ENCODE data around the gene TP73.

Gene TP73

DNA sequence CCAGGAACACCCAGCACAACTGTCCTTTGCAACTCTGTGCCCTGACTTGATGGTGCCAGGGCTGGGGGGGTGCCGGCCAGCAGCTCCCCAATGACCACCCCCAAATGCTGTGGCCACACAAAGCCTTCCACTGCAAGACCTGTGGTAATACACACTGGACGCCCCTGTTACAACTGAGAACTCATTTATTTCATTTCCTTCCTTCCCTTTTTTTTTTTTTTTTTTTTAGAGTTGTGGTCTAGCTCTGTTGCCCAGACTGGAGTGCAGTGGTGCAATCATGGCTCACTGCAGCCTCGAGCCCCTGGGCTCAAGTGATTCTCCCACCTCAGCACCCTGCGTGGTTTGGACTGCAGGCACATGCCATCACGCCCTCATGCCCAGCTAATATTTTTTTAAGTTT is 25.2 kb downstream of the TP73 start:
- TF ChIP-seq CTCF (IDR thresholded peaks at IDR 0.05; ENCODE audit: low read depth, low read length, poor library complexity, severe bottlenecking) (no peak), EZH2phosphoT487 (IDR thresholded peaks at IDR 0.05; ENCODE audit: borderline replicate concordance, low read length) (no peak)
- Histone ChIP-seq H3K79me2 (ENCODE audit: control insufficient read depth, low read length) (peaks cover 19% of the 10 kb centered on the region), H3K36me3 (ENCODE audit: control insufficient read depth, low read length) (no peaks in the 10 kb centered on the region), H3K9me2 (replicated peaks; ENCODE audit: control insufficient read depth, low read length) (no peaks in the 10 kb centered on the region), H3F3A (ENCODE audit: control insufficient read depth, insufficient read depth) (peaks cover 6% of the 10 kb centered on the region), H3K4me3 (ENCODE audit: low read length) (peak overlapping the region; percentile 48), H3K4me2 (ENCODE audit: low read length) (peak overlapping the region; percentile 74), H3K27ac (ENCODE audit: low read depth, low read length) (peak overlapping the region; percentile 60), H3K9me3 (ENCODE audit: control insufficient read depth, insufficient read depth, low read length) (no peaks in the 10 kb centered on the region), H4K20me1 (ENCODE audit: control insufficient read depth, insufficient read depth, low read depth, low read length) (peaks cover 5% of the 10 kb centered on the region; the same call in 1 of the 2 replicates), H3K27me3 (ENCODE audit: control insufficient read depth, low read length) (no peaks in the 10 kb centered on the region), H3K4me1 (ENCODE audit: control insufficient read depth, low read length) (peaks cover 60% of the 10 kb centered on the region)

- H3K9me3 ChIP-seq (ENCODE audit: control insufficient read depth, insufficient read depth, low read length): no peaks in the 10 kb centered on the region
- H3K27ac ChIP-seq (ENCODE audit: low read depth, low read length): no peak overlapping the region
- peaks cover 50% of the 10 kb centered on the region for H3K4me1 ChIP-seq (ENCODE audit: control insufficient read depth, low read length)
- no peak overlapping the region for H3K4me3 ChIP-seq (ENCODE audit: low read length)
- H3K27me3 ChIP-seq (ENCODE audit: control insufficient read depth, low read length): no peaks in the 10 kb centered on the region
- H3K4me2 ChIP-seq (ENCODE audit: low read length): peak overlapping the region; percentile 74
- peaks cover 6% of the 10 kb centered on the region for H3F3A ChIP-seq (ENCODE audit: control insufficient read depth, insufficient read depth)
- H3K79me2 ChIP-seq (ENCODE audit: control insufficient read depth, low read length): peaks cover 13% of the 10 kb centered on the region
- TF ChIP-seq EZH2phosphoT487 (IDR thresholded peaks at IDR 0.05; ENCODE audit: borderline replicate concordance, low read length): no peak
- no peak for TF ChIP-seq CTCF (IDR thresholded peaks at IDR 0.05; ENCODE audit: low read depth, low read length, poor library complexity, severe bottlenecking)
- no peaks in the 10 kb centered on the region for H3K36me3 ChIP-seq (ENCODE audit: control insufficient read depth, low read length)
- no peaks in the 10 kb centered on the region for H3K9me2 ChIP-seq (replicated peaks; ENCODE audit: control insufficient read depth, low read length)
- H4K20me1 ChIP-seq (ENCODE audit: control insufficient read depth, insufficient read depth, low read depth, low read length): peaks cover 5% of the 10 kb centered on the region; the same call in 1 of the 2 replicates
These were observed 26.2 kb downstream of the TP73 start for GRCh38 chr1:3678361-3679097.

DNA sequence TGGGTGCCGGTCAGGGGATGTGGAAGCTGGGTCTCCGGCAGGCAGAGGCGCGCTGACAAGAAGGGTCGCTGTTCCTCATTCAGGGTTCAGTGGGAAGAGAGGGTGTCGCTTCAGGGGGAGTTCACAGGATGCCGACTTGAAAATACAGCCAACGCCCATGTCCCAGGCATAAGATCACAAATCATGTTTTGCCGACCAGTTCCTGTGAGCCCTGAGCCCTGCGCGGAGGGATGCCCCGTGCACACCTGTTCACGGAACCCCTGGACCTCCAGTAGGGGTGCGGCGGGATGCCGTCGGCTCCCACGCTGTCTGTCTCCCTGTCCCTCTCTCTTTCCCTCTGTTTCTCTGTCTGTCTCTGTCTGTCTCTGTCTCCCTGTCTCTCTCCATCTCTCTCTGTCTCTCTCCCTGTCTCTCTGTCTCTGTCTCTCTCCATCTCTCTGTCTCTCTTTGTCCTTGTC is 26.8 kb downstream of the TP73 start:
- Histone ChIP-seq H3K79me2 (ENCODE audit: control insufficient read depth, low read length) (peaks cover 12% of the 10 kb centered on the region), H3K4me2 (ENCODE audit: low read length) (0 out of 2 replicates have a peak overlapping the region, but pooled peaks have one; percentile 74), H3K27ac (ENCODE audit: low read depth, low read length) (no peak overlapping the region), H4K20me1 (ENCODE audit: control insufficient read depth, insufficient read depth, low read depth, low read length) (peaks cover 5% of the 10 kb centered on the region; the same call in 1 of the 2 replicates), H3K9me3 (ENCODE audit: control insufficient read depth, insufficient read depth, low read length) (no peaks in the 10 kb centered on the region), H3F3A (ENCODE audit: control insufficient read depth, insufficient read depth) (peaks cover 6% of the 10 kb centered on the region), H3K27me3 (ENCODE audit: control insufficient read depth, low read length) (no peaks in the 10 kb centered on the region), H3K4me1 (ENCODE audit: control insufficient read depth, low read length) (peaks cover 47% of the 10 kb centered on the region), H3K4me3 (ENCODE audit: low read length) (no peak overlapping the region), H3K36me3 (ENCODE audit: control insufficient read depth, low read length) (no peaks in the 10 kb centered on the region), H3K9me2 (replicated peaks; ENCODE audit: control insufficient read depth, low read length) (no peaks in the 10 kb centered on the region)
- TF ChIP-seq CTCF (IDR thresholded peaks at IDR 0.05; ENCODE audit: low read depth, low read length, poor library complexity, severe bottlenecking): no peak
- TF ChIP-seq EZH2phosphoT487 (IDR thresholded peaks at IDR 0.05; ENCODE audit: borderline replicate concordance, low read length): no peak

All from DOHH2 (cell line).